K562 (cell line): Measurements from ENCODE around the gene CA5B. TPM values are rescaled to one million over a fixed set of nuclear protein-coding genes. Genes with fewer than 3 reads are reported as not detected.

Experiments used
- CCAR2 ChIP-seq: fragments of 200-400 bp; formaldehyde crosslinking; IDR thresholded peaks from 2 replicates; pipeline ENCODE4 v1.6.1; 2017; ENCODE audit warnings: mild to moderate bottlenecking, low read depth, low read length
- DPF2 ChIP-seq: fragments of 450-650 bp; IDR thresholded peaks from 2 replicates; pipeline ENCODE4 v1.6.1; 2016
- EGR1 ChIP-seq: fragments of 450-650 bp; conservative IDR thresholded peaks from 2 replicates; pipeline ENCODE4 v1.6.1; 2017; ENCODE audit warnings: mild to moderate bottlenecking
- ESRRB ChIP-seq: fragments of 250-450 bp; sonication (Bioruptor Pico); IDR thresholded peaks from 2 replicates; pipeline ENCODE4 v1.5.0; 2020; ENCODE audit warnings: mild to moderate bottlenecking, moderate library complexity, borderline replicate concordance
- HIVEP1 ChIP-seq: fragments of 250-450 bp; sonication (Bioruptor Pico); IDR thresholded peaks from 2 replicates; pipeline ENCODE4 v1.4.0; 2020; ENCODE audit warnings: mild to moderate bottlenecking
- ILK ChIP-seq: fragments of 450-650 bp; IDR thresholded peaks from 2 replicates; pipeline ENCODE4 v1.6.1; 2016; ENCODE audit warnings: missing genetic modification characterization, low read depth, mild to moderate bottlenecking, missing compliant biosample characterization, moderate library complexity, borderline replicate concordance
- KLF6 ChIP-seq: fragments of 250-450 bp; sonication (Bioruptor Pico); IDR thresholded peaks from 2 replicates; pipeline ENCODE4 v1.4.0; 2020; ENCODE audit warnings: mild to moderate bottlenecking, moderate library complexity, borderline replicate concordance
- SNRNP70 ChIP-seq: fragments of 200-400 bp; formaldehyde crosslinking; optimal IDR thresholded peaks from 2 replicates; pipeline ENCODE3; 2017; ENCODE audit warnings: low read depth, low read length
- ZC3H11A ChIP-seq: IDR thresholded peaks from 2 replicates; pipeline ENCODE4 v1.6.1; 2012; ENCODE audit warnings: low read depth, low read length, improper control_type of control experiment
- ZC3H8 ChIP-seq: fragments of 450-650 bp; IDR thresholded peaks from 2 replicates; pipeline ENCODE4 v1.6.1; 2017
- ZNF282 ChIP-seq: sonication (generic); formaldehyde crosslinking; IDR thresholded peaks from 2 replicates; pipeline ENCODE4 v1.8.1; 2023; ENCODE audit warnings: missing genetic modification reagents
- ZNF384 ChIP-seq: IDR thresholded peaks from 2 replicates; pipeline ENCODE4 v1.6.1; 2012; ENCODE audit warnings: low read depth, low read length, improper control_type of control experiment
- polyA plus RNA-seq, 8 experiments: library from polyadenylated mRNA; depleted of rRNA in 4 of 8; stranded (reverse) in 5 of 8; unstranded in 3 of 8; fragments of >200 nt; fragmentation: Nextera tagmentation in 2 of 8; fragmentation: Illumina TruSeq in 1 of 8; extraction: Ambion mirVana in 2 of 8; extraction: Trizol in 1 of 8; gene quantifications; 2 replicates each; pipeline versions ENCODE4 v1.2.1 to v1.2.3, GENCODE V29; 2011 to 2014; ENCODE audit warnings: inconsistent platforms in 1 of 8, missing spikeins in 1 of 8
- total RNA-seq, 7 experiments: library from RNA; depleted of rRNA in 6 of 7; stranded (reverse); fragments of >200 nt in 6 of 7; fragmentation: Illumina TruSeq in 2 of 7; extraction: Trizol in 2 of 7; gene quantifications; 2 replicates each; pipeline versions ENCODE4 v1.2.1 to v1.2.3, GENCODE V29; 2011 to 2021; ENCODE audit warnings: low replicate concordance in 1 of 7
- TF ChIP-seq, protein P1 (sequence below): fragments of 250-450 bp; sonication (Bioruptor Pico); IDR thresholded peaks from 2 replicates; pipeline ENCODE4 v1.5.0; 2021; ENCODE audit warnings: mild to moderate bottlenecking, borderline replicate concordance
- TF ChIP-seq, protein P2 (sequence below): fragments of 450-650 bp; formaldehyde crosslinking; IDR thresholded peaks from 2 replicates; pipeline ENCODE4 v1.4.0; 2022; ENCODE audit warnings: missing genetic modification characterization

CA5B gene
- total and polyA plus RNA-seq, 9 of the 15 experiments (the other 6 are each of a cell fraction or from before 2014, with no cell fraction given), result 0.55 to 3.7 (median 2.6) TPM

DNA sequence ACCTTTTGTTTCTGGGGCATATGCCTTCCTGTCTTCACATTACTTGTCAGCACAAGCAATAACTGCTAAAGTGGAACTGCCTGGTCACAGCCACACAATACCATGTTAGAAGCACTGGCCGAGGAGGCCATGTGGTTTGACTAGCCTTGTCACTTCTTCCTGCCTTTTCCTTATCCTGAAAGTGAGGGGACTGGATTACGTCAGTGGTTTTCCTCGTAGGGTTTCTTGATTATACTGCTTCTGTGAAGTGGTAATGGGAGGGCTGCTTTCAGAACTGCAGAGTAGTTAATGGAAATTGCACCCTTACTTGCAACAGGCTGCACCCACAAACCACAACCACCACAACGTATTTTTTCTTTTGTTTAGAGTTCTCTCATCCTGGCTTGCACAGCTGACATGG, 78.8 kb downstream of the CA5B start (continued):
- TF ChIP-seq, protein P1, sequence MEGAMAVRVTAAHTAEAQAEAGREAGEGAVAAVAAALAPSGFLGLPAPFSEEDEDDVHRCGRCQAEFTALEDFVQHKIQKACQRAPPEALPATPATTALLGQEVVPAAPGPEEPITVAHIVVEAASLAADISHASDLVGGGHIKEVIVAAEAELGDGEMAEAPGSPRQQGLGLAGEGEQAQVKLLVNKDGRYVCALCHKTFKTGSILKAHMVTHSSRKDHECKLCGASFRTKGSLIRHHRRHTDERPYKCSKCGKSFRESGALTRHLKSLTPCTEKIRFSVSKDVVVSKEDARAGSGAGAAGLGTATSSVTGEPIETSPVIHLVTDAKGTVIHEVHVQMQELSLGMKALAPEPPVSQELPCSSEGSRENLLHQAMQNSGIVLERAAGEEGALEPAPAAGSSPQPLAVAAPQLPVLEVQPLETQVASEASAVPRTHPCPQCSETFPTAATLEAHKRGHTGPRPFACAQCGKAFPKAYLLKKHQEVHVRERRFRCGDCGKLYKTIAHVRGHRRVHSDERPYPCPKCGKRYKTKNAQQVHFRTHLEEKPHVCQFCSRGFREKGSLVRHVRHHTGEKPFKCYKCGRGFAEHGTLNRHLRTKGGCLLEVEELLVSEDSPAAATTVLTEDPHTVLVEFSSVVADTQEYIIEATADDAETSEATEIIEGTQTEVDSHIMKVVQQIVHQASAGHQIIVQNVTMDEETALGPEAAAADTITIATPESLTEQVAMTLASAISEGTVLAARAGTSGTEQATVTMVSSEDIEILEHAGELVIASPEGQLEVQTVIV (CRISPR knock-in tag), result no peak
- TF ChIP-seq, protein P2, sequence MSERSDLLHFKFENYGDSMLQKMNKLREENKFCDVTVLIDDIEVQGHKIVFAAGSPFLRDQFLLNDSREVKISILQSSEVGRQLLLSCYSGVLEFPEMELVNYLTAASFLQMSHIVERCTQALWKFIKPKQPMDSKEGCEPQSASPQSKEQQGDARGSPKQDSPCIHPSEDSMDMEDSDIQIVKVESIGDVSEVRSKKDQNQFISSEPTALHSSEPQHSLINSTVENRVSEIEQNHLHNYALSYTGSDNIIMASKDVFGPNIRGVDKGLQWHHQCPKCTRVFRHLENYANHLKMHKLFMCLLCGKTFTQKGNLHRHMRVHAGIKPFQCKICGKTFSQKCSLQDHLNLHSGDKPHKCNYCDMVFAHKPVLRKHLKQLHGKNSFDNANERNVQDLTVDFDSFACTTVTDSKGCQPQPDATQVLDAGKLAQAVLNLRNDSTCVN (CRISPR knock-in tag), result no peak
- no peak for TF ChIP-seq EGR1
- no peak for TF ChIP-seq ZNF384
- no peak for TF ChIP-seq CCAR2
- TF ChIP-seq KLF6 (CRISPR knock-in tag), result no peak
- no peak for TF ChIP-seq ZC3H8
- TF ChIP-seq DPF2, result no peak
- TF ChIP-seq ZC3H11A, result no peak
- no peak for TF ChIP-seq ILK (tag)
- no peak for TF ChIP-seq ESRRB (CRISPR knock-in tag)
- no peak for TF ChIP-seq ZNF282 (CRISPR knock-in tag)
- TF ChIP-seq HIVEP1 (CRISPR knock-in tag), result no peak
- TF ChIP-seq SNRNP70, result no peak
- TF ChIP-seq, all 486 proteins: peak for 0
